ENCODE data around the gene HPCAL1.
A peak's percentile ranks its signal among the peaks of the same experiment; 100 is the strongest.

Gene HPCAL1

GRCh38 chr2:10447895-10448575 is 145.3 kb downstream of the HPCAL1 start, which contains the start of gene ODC1:
ODC1 (minus strand) TSS chr2:10448327; CDS start chr2:10445032, 3,295 bp downstream.
- H3K27ac ChIP-seq (ENCODE audit: low read depth, low read length), result peak within 1 kb of the TSS; percentile 89
- peaks cover 54% of the 10 kb centered on the region for H3K79me2 ChIP-seq (ENCODE audit: control insufficient read depth, insufficient read depth, low read length, unreplicated experiment)
- peak within 1 kb of the TSS; percentile 80 for H2AFZ ChIP-seq (ENCODE audit: low read length, unreplicated experiment)

GRCh38 chr2:10448576-10449485 is 146.1 kb downstream of the HPCAL1 start:
- H2AFZ ChIP-seq (ENCODE audit: low read length, unreplicated experiment), result peak overlapping the region; percentile 80
- H3K36me3 ChIP-seq (ENCODE audit: insufficient read depth, low read length), result peaks cover 12% of the 10 kb centered on the region
- no peaks in the 10 kb centered on the region for H3K27me3 ChIP-seq (ENCODE audit: insufficient read depth, low read length)
- peak overlapping the region; percentile 93 for H3K4me3 ChIP-seq (ENCODE audit: low read depth, low read length)
- H3K4me1 ChIP-seq (ENCODE audit: control insufficient read depth, insufficient read depth, low read length, unreplicated experiment), result peaks cover 49% of the 10 kb centered on the region
- peaks cover 54% of the 10 kb centered on the region for H3K79me2 ChIP-seq (ENCODE audit: control insufficient read depth, insufficient read depth, low read length, unreplicated experiment)
- H3K27ac ChIP-seq (ENCODE audit: low read depth, low read length), result peak overlapping the region; percentile 86

More at GRCh38 chr2:10447895-10448575, 145.3 kb downstream of the HPCAL1 start, which contains the start of gene ODC1:
- H3K4me1 ChIP-seq (ENCODE audit: control insufficient read depth, insufficient read depth, low read length, unreplicated experiment), result peaks cover 49% of the 10 kb centered on the region
- peaks cover 20% of the 10 kb centered on the region for H3K36me3 ChIP-seq (ENCODE audit: insufficient read depth, low read length)
- H3K27me3 ChIP-seq (ENCODE audit: insufficient read depth, low read length), result no peaks in the 10 kb centered on the region
- H3K4me3 ChIP-seq (ENCODE audit: low read depth, low read length), result peak within 1 kb of the TSS; percentile 100

GRCh38 chr2:10449486-10449831 is 146.8 kb downstream of the HPCAL1 start:
- no peaks in the 10 kb centered on the region for H3K27me3 ChIP-seq (ENCODE audit: insufficient read depth, low read length)
- H3K4me1 ChIP-seq (ENCODE audit: control insufficient read depth, insufficient read depth, low read length, unreplicated experiment), result peaks cover 49% of the 10 kb centered on the region
- peaks cover 53% of the 10 kb centered on the region for H3K79me2 ChIP-seq (ENCODE audit: control insufficient read depth, insufficient read depth, low read length, unreplicated experiment)
- H3K36me3 ChIP-seq (ENCODE audit: insufficient read depth, low read length), result peaks cover 6% of the 10 kb centered on the region
- peak overlapping the region; percentile 93 for H3K4me3 ChIP-seq (ENCODE audit: low read depth, low read length)
- peak overlapping the region; percentile 80 for H2AFZ ChIP-seq (ENCODE audit: low read length, unreplicated experiment)
- peak overlapping the region; percentile 86; the same call in 1 of the 2 replicates for H3K27ac ChIP-seq (ENCODE audit: low read depth, low read length)

GRCh38 chr2:10449838-10450691 is 147.4 kb downstream of the HPCAL1 start:
- peaks cover 47% of the 10 kb centered on the region for H3K79me2 ChIP-seq (ENCODE audit: control insufficient read depth, insufficient read depth, low read length, unreplicated experiment)
- peak overlapping the region; percentile 93 for H3K4me3 ChIP-seq (ENCODE audit: low read depth, low read length)
- H3K27ac ChIP-seq (ENCODE audit: low read depth, low read length), result no peak overlapping the region
- no peak overlapping the region for H2AFZ ChIP-seq (ENCODE audit: low read length, unreplicated experiment)
- H3K36me3 ChIP-seq (ENCODE audit: insufficient read depth, low read length), result peaks cover under 1% of the 10 kb centered on the region; the same call in 1 of the 2 replicates
- H3K27me3 ChIP-seq (ENCODE audit: insufficient read depth, low read length), result no peaks in the 10 kb centered on the region
- H3K4me1 ChIP-seq (ENCODE audit: control insufficient read depth, insufficient read depth, low read length, unreplicated experiment), result peaks cover 44% of the 10 kb centered on the region

- Histone ChIP-seq H3K27me3 (ENCODE audit: insufficient read depth, low read length) (no peaks in the 10 kb centered on the region), H3K36me3 (ENCODE audit: insufficient read depth, low read length) (no peaks in the 10 kb centered on the region), H2AFZ (ENCODE audit: low read length, unreplicated experiment) (no peak overlapping the region), H3K4me3 (ENCODE audit: low read depth, low read length) (peak overlapping the region; percentile 18; the same call in 1 of the 2 replicates), H3K79me2 (ENCODE audit: control insufficient read depth, insufficient read depth, low read length, unreplicated experiment) (peaks cover 30% of the 10 kb centered on the region), H3K4me1 (ENCODE audit: control insufficient read depth, insufficient read depth, low read length, unreplicated experiment) (peaks cover 34% of the 10 kb centered on the region), H3K27ac (ENCODE audit: low read depth, low read length) (peak overlapping the region; percentile 84)
These were observed 149.1 kb downstream of the HPCAL1 start for GRCh38 chr2:10451819-10452218.

GRCh38 chr2:10452312-10452711 is 149.6 kb downstream of the HPCAL1 start:
- no peaks in the 10 kb centered on the region for H3K36me3 ChIP-seq (ENCODE audit: insufficient read depth, low read length)
- no peaks in the 10 kb centered on the region for H3K27me3 ChIP-seq (ENCODE audit: insufficient read depth, low read length)
- peak overlapping the region; percentile 84 for H3K27ac ChIP-seq (ENCODE audit: low read depth, low read length)
- peak overlapping the region; percentile 18; the same call in 1 of the 2 replicates for H3K4me3 ChIP-seq (ENCODE audit: low read depth, low read length)
- peaks cover 25% of the 10 kb centered on the region for H3K79me2 ChIP-seq (ENCODE audit: control insufficient read depth, insufficient read depth, low read length, unreplicated experiment)
- peaks cover 34% of the 10 kb centered on the region for H3K4me1 ChIP-seq (ENCODE audit: control insufficient read depth, insufficient read depth, low read length, unreplicated experiment)
- no peak overlapping the region for H2AFZ ChIP-seq (ENCODE audit: low read length, unreplicated experiment)

GRCh38 chr2:10452956-10453904 is 150.5 kb downstream of the HPCAL1 start:
- Histone ChIP-seq H3K79me2 (ENCODE audit: control insufficient read depth, insufficient read depth, low read length, unreplicated experiment) (peaks cover 17% of the 10 kb centered on the region), H2AFZ (ENCODE audit: low read length, unreplicated experiment) (no peak overlapping the region), H3K36me3 (ENCODE audit: insufficient read depth, low read length) (no peaks in the 10 kb centered on the region), H3K27me3 (ENCODE audit: insufficient read depth, low read length) (no peaks in the 10 kb centered on the region), H3K4me1 (ENCODE audit: control insufficient read depth, insufficient read depth, low read length, unreplicated experiment) (peaks cover 42% of the 10 kb centered on the region), H3K4me3 (ENCODE audit: low read depth, low read length) (no peak overlapping the region), H3K27ac (ENCODE audit: low read depth, low read length) (no peak overlapping the region)

- Histone ChIP-seq H3K4me3 (ENCODE audit: low read depth, low read length) (no peak overlapping the region), H2AFZ (ENCODE audit: low read length, unreplicated experiment) (no peak overlapping the region), H3K36me3 (ENCODE audit: insufficient read depth, low read length) (no peaks in the 10 kb centered on the region), H3K27me3 (ENCODE audit: insufficient read depth, low read length) (no peaks in the 10 kb centered on the region), H3K4me1 (ENCODE audit: control insufficient read depth, insufficient read depth, low read length, unreplicated experiment) (peaks cover 45% of the 10 kb centered on the region), H3K27ac (ENCODE audit: low read depth, low read length) (no peak overlapping the region), H3K79me2 (ENCODE audit: control insufficient read depth, insufficient read depth, low read length, unreplicated experiment) (peaks cover 17% of the 10 kb centered on the region)
These were observed 151.2 kb downstream of the HPCAL1 start for GRCh38 chr2:10453905-10454298.

GRCh38 chr2:10454505-10454904 is 151.8 kb downstream of the HPCAL1 start:
- Histone ChIP-seq H2AFZ (ENCODE audit: low read length, unreplicated experiment) (no peak overlapping the region), H3K27me3 (ENCODE audit: insufficient read depth, low read length) (no peaks in the 10 kb centered on the region), H3K36me3 (ENCODE audit: insufficient read depth, low read length) (no peaks in the 10 kb centered on the region), H3K4me3 (ENCODE audit: low read depth, low read length) (no peak overlapping the region), H3K79me2 (ENCODE audit: control insufficient read depth, insufficient read depth, low read length, unreplicated experiment) (peaks cover 11% of the 10 kb centered on the region), H3K27ac (ENCODE audit: low read depth, low read length) (no peak overlapping the region), H3K4me1 (ENCODE audit: control insufficient read depth, insufficient read depth, low read length, unreplicated experiment) (peaks cover 44% of the 10 kb centered on the region)
